ENCODE data around the gene MAPK12.

DNA sequence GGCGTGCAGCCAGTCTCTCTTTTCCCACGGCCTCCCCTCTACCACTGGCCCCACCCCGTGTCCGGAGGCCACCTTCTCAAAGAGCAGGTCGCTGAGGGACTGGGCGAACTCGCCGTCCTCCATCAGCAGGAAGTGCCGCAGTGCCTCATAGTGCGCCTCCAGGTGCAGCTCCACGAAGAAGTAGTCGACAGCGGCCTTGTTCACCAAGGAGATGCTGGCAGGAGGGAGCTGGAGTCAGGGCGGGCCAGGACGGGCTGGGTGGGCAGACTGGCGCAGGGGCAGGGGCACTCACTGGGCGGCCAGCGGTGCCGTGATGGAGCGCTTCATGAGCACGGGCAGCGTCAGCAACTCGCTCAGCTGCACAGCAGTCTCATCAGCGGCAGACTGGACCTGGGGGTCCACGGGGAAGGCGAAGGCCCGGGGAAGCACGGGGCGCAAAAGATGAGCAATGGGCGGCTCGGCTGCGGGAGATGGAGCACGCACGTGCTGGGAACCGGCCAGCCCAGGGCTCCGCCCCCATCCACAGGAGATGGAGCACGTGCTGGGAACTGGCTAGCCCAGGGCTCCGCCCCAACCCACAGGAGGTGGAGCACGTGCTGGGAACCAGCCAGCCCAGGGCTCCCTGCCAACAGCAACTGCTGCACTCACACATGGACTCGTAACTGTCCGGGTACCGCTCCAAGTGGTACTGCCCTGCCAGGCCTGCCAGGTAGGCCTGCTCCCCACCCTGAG is 42.3 kb downstream of the MAPK12 start:
- no peak for TF ChIP-seq CTCF (conservative IDR thresholded peaks at IDR 0.05)
- TF ChIP-seq ZFX (IDR thresholded peaks at IDR 0.05): no peak
